22Rv1 (cell line): ENCODE measurements around the gene SCGB1C1.

ENCODE experiments used
- CTCF ChIP-seq: fragments of 450-650 bp; IDR thresholded peaks from 2 replicates; pipeline ENCODE4 v1.5.1; 2017; ENCODE audit warnings: mild to moderate bottlenecking
- ZFX ChIP-seq: fragments of 450-650 bp; IDR thresholded peaks from 2 replicates; pipeline ENCODE4 v1.6.1; 2017; ENCODE audit warnings: antibody characterized with exemption, borderline replicate concordance

DNA sequence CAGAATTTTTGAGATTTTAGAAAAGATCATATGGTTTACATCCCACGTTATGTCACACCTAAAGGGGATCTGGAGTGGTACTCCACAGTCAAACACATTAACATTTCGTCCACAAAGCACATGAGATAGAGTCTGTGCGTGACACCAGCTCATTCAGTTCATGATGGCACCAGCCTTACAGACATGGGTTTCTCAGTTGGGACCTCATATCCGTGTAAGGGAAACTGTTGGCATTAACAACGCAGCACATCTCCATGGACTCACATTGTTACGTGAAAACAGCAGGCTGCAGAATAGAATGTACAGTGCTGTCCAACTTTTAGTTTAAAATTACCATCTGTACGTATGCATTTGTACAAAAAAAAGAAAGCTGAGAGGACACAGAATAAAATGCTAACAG is 28.7 kb downstream of the SCGB1C1 start:
- TF ChIP-seq CTCF: no peak
- no peak for TF ChIP-seq ZFX
